Osteocyte (in vitro differentiated cells): ENCODE results near the gene FBXL4. TPM values are rescaled to one million over a fixed set of nuclear protein-coding genes. Genes with fewer than 3 reads are reported as not detected.

Experiments
- DNase-seq: peaks from one replicate; pipeline ENCODE4 v3.0.0; 2021; ENCODE audit warnings: mixed read lengths; ENCODE audit not compliant: unreplicated experiment; ENCODE audit errors: extremely low spot score
- H3K27ac Mint-ChIP-seq: one replicate; pipeline ENCODE4 v1.8.0; 2021; ENCODE audit warnings: mild to moderate bottlenecking, mixed read lengths; ENCODE audit not compliant: unreplicated experiment
- H3K27me3 Mint-ChIP-seq: one replicate; pipeline ENCODE4 v1.8.0; 2021; ENCODE audit warnings: mixed read lengths; ENCODE audit not compliant: unreplicated experiment
- H3K36me3 Mint-ChIP-seq: one replicate; pipeline ENCODE4 v1.8.0; 2021; ENCODE audit warnings: mixed read lengths; ENCODE audit not compliant: unreplicated experiment
- H3K4me1 Mint-ChIP-seq: one replicate; pipeline ENCODE4 v1.8.0; 2021; ENCODE audit warnings: mixed read lengths; ENCODE audit not compliant: unreplicated experiment
- H3K4me3 Mint-ChIP-seq: one replicate; pipeline ENCODE4 v1.8.0; 2021; ENCODE audit warnings: mild to moderate bottlenecking, moderate library complexity, mixed read lengths; ENCODE audit not compliant: unreplicated experiment
- H3K9me3 Mint-ChIP-seq: one replicate; pipeline ENCODE4 v1.8.0; 2021; ENCODE audit warnings: mixed read lengths; ENCODE audit not compliant: unreplicated experiment
- total RNA-seq: library from RNA; stranded (reverse); gene quantifications from 2 replicates; pipeline ENCODE4 v1.2.1, GENCODE V29; 2021
- TF ChIP-seq, protein P1 (sequence below): fragments of 200-600 bp; sonication (generic); IDR thresholded peaks from 2 replicates; pipeline ENCODE4 v1.5.0; 2021; ENCODE audit warnings: antibody characterized with exemption, mild to moderate bottlenecking, moderate library complexity

FBXL4 gene
- total RNA-seq, 1 donor from 2014 or later: 16.6 TPM

DNA sequence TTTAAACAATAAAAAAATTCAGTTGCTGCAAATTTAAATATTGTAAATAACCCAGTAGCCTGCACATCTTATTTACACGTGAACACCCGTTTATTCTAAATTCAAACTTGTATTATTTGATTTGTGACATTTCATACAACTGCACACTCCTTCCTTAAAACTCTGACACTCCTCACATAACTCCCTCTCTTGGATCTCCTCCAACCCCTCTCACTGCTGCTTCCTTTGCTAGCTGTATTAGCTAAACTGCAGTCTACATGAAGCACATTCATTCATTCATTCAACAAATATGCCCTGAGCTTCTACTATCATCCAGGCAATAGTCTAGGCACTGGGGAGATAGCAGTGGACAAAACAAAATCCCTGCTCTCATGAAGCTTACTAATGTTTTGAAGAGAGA lies 47.0 kb downstream of the FBXL4 start:
- no peak overlapping the region for H3K4me3 Mint-ChIP-seq
- H3K36me3 Mint-ChIP-seq: peaks cover 38% of the 10 kb centered on the region
- no peaks in the 10 kb centered on the region for H3K27me3 Mint-ChIP-seq
- TF ChIP-seq, protein P1, sequence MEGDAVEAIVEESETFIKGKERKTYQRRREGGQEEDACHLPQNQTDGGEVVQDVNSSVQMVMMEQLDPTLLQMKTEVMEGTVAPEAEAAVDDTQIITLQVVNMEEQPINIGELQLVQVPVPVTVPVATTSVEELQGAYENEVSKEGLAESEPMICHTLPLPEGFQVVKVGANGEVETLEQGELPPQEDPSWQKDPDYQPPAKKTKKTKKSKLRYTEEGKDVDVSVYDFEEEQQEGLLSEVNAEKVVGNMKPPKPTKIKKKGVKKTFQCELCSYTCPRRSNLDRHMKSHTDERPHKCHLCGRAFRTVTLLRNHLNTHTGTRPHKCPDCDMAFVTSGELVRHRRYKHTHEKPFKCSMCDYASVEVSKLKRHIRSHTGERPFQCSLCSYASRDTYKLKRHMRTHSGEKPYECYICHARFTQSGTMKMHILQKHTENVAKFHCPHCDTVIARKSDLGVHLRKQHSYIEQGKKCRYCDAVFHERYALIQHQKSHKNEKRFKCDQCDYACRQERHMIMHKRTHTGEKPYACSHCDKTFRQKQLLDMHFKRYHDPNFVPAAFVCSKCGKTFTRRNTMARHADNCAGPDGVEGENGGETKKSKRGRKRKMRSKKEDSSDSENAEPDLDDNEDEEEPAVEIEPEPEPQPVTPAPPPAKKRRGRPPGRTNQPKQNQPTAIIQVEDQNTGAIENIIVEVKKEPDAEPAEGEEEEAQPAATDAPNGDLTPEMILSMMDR: no peak
- peaks cover 14% of the 10 kb centered on the region for H3K4me1 Mint-ChIP-seq
- no peak for DNase-seq
- peaks cover 14% of the 10 kb centered on the region for H3K9me3 Mint-ChIP-seq
- no peak overlapping the region for H3K27ac Mint-ChIP-seq

DNA sequence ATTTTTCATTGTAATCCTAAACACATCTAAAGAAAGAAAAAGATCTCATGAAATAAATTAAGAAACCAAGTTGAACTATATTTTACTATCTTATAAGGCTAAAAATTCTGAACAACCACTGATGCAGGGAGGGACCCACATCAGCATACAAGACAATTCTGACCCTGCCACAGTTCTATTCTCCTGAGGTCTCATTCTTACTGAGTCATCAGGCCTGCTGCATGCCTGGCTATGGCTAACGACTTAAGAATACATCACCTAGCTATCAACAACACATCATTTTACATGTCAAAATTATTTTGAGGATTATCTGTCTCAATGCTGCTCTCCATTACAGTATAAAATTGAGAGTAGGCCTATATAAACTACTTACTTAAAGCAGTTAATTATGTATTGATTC lies 52.9 kb downstream of the FBXL4 start:
- TF ChIP-seq, protein P1: no peak
- H3K36me3 Mint-ChIP-seq: peaks cover 27% of the 10 kb centered on the region
- no peaks in the 10 kb centered on the region for H3K27me3 Mint-ChIP-seq
- H3K4me3 Mint-ChIP-seq: no peak overlapping the region
- DNase-seq: no peak
- H3K27ac Mint-ChIP-seq: no peak overlapping the region
- peaks cover 11% of the 10 kb centered on the region for H3K4me1 Mint-ChIP-seq
- H3K9me3 Mint-ChIP-seq: peaks cover 10% of the 10 kb centered on the region

DNA sequence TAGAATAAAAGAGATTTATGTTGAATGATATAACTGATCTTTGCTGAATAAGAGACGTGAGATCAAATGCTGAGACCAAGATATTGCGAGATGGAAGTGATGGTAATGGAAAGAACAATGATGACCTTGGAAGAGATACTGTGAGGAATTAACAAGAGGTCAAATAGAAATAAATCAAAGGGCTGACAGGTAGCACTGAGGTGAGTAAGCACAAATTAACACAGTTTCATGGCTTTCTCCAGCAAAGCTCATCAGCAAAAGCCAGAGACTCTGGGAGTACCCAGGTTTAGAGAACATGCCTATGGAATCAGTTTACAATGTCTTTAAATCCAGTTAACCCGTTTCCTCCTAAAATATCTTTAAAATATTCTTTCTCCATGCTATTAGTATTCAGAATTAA lies 60.1 kb downstream of the FBXL4 start:
- H3K27me3 Mint-ChIP-seq: no peaks in the 10 kb centered on the region
- TF ChIP-seq, protein P1: no peak
- peaks cover 18% of the 10 kb centered on the region for H3K36me3 Mint-ChIP-seq
- H3K4me3 Mint-ChIP-seq: no peak overlapping the region
- H3K4me1 Mint-ChIP-seq: peaks cover 1% of the 10 kb centered on the region
- no peaks in the 10 kb centered on the region for H3K9me3 Mint-ChIP-seq
- no peak for DNase-seq
- no peak overlapping the region for H3K27ac Mint-ChIP-seq

DNA sequence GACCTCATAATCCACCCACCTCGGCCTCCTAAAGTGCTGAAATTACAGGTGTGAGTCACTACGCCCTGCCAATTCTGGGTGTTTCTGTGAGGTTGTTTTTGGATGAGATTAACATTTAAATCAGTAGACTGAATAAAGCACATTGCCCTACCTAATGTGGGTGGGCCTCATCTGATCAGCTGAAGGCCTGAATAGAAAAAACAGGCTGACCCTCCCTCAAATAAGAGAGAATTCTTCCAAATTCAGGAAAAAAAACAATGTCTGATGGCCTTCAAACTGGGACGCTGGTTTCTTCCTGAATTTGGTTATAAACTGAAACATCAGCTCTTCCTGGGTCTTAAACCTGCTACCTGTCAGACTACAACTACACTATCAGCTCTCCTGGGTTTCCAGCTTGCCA lies 62.4 kb downstream of the FBXL4 start:
- H3K36me3 Mint-ChIP-seq: peaks cover 24% of the 10 kb centered on the region
- H3K27me3 Mint-ChIP-seq: no peaks in the 10 kb centered on the region
- H3K4me1 Mint-ChIP-seq: peaks cover 1% of the 10 kb centered on the region
- H3K9me3 Mint-ChIP-seq: no peaks in the 10 kb centered on the region
- TF ChIP-seq, protein P1: no peak
- no peak overlapping the region for H3K27ac Mint-ChIP-seq
- DNase-seq: no peak
- H3K4me3 Mint-ChIP-seq: no peak overlapping the region

DNA sequence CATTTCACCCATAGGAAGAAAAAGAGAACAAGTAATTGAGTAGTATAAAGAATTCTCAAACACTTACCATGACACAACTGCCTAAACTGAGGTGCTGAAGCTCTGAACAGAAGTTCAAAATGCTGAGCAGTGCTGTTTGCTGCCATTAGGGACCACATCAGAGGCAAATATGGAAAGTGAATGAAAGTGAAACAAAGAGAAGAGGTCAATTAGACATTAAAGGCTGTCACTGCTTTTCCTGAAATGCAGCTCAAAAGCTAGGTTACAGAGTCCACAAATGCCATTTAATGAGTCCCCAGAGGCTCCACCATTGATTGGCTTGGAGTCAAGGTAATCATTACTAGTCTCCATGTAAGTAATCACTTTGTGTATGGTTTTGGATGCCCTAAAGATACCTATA lies 67.3 kb downstream of the FBXL4 start:
- H3K36me3 Mint-ChIP-seq: peaks cover 18% of the 10 kb centered on the region
- no peaks in the 10 kb centered on the region for H3K27me3 Mint-ChIP-seq
- no peak overlapping the region for H3K27ac Mint-ChIP-seq
- DNase-seq: no peak
- H3K9me3 Mint-ChIP-seq: no peaks in the 10 kb centered on the region
- peaks cover 4% of the 10 kb centered on the region for H3K4me1 Mint-ChIP-seq
- TF ChIP-seq, protein P1: no peak
- no peak overlapping the region for H3K4me3 Mint-ChIP-seq
